TTC549 (cell line): Measurements from ENCODE around the gene PTPRC.

Source experiments
- FAIRE-seq: peaks from 2 replicates; lab custom pipeline; 2012; peaks lifted over from hg19 to GRCh38; lab: Jason Lieb, UNC

PTPRC gene

GRCh38 chr1:198649232-198649967 lies 10.6 kb downstream of the PTPRC start:
- no peak for FAIRE-seq

GRCh38 chr1:198649968-198650338 lies 11.1 kb downstream of the PTPRC start:
- FAIRE-seq, result no peak

- no peak for FAIRE-seq
Observed at GRCh38 chr1:198650506-198650905, 11.7 kb downstream of the PTPRC start.

- FAIRE-seq, result no peak
Observed at GRCh38 chr1:198651650-198652400, 13.0 kb downstream of the PTPRC start.

GRCh38 chr1:198653808-198654413 lies 15.1 kb downstream of the PTPRC start:
- no peak for FAIRE-seq

- FAIRE-seq, result peak; percentile 73
Observed at GRCh38 chr1:198655459-198656121, 16.8 kb downstream of the PTPRC start.

GRCh38 chr1:198656500-198656932 lies 17.7 kb downstream of the PTPRC start:
- FAIRE-seq, result no peak

GRCh38 chr1:198657550-198658064 lies 18.8 kb downstream of the PTPRC start:
- FAIRE-seq, result no peak

GRCh38 chr1:198660341-198661261 lies 21.8 kb downstream of the PTPRC start:
- no peak for FAIRE-seq

- no peak for FAIRE-seq
Observed at GRCh38 chr1:198662821-198663220, 24.0 kb downstream of the PTPRC start.

GRCh38 chr1:198664068-198664788 lies 25.4 kb downstream of the PTPRC start:
- FAIRE-seq, result no peak

GRCh38 chr1:198667186-198667585 lies 28.3 kb downstream of the PTPRC start:
- FAIRE-seq, result no peak

- FAIRE-seq, result no peak
Observed at GRCh38 chr1:198667807-198668206, 29.0 kb downstream of the PTPRC start.

GRCh38 chr1:198669023-198669698 lies 30.3 kb downstream of the PTPRC start:
- no peak for FAIRE-seq

- FAIRE-seq, result no peak
Observed at GRCh38 chr1:198669771-198670170, 30.9 kb downstream of the PTPRC start.

- FAIRE-seq, result no peak
Observed at GRCh38 chr1:198671136-198671535, 32.3 kb downstream of the PTPRC start.

- FAIRE-seq, result no peak
Observed at GRCh38 chr1:198672124-198672523, 33.3 kb downstream of the PTPRC start.

- FAIRE-seq, result no peak
Observed at GRCh38 chr1:198674009-198674408, 35.2 kb downstream of the PTPRC start.

GRCh38 chr1:198676253-198676652 lies 37.4 kb downstream of the PTPRC start:
- no peak for FAIRE-seq

GRCh38 chr1:198677027-198677426 lies 38.2 kb downstream of the PTPRC start:
- no peak for FAIRE-seq
